Measurements from ENCODE around the gene NTRK3.

GRCh38 chr15:87938031-87938430 is 318.5 kb downstream of the NTRK3 start:
- TF ChIP-seq CTCF (IDR thresholded peaks at IDR 0.05 in 8 of 11, conservative IDR thresholded peaks at IDR 0.05 in 3 of 11) (no peak), POLR2A (IDR thresholded peaks at IDR 0.05) (no peak), POLR2AphosphoS5 (IDR thresholded peaks at IDR 0.05) (no peak)
